ENCODE data around the gene GATA5.

- TF ChIP-seq POLR2A (IDR thresholded peaks at IDR 0.05; ENCODE audit: low read depth, low read length) (no peak), TAF1 (IDR thresholded peaks at IDR 0.05; ENCODE audit: borderline replicate concordance, low read depth, low read length) (no peak), POLR2AphosphoS5 (IDR thresholded peaks at IDR 0.05; ENCODE audit: low read depth, low read length) (no peak)
Measured at GRCh38 chr20:62466072-62466760, 9.6 kb downstream of the GATA5 start.

All from GM12892 (cell line).